K562 (cell line): Measurements from ENCODE around the gene ZNF181. TPM values are rescaled to one million over a fixed set of nuclear protein-coding genes. Genes with fewer than 3 reads are reported as not detected.
A peak's percentile ranks its signal among the peaks of the same experiment; 100 is the strongest.

ENCODE experiments used
- CSDE1 ChIP-seq, 2 experiments: fragments of 450-650 bp; IDR thresholded peaks; 2 replicates each; pipeline ENCODE4 v1.6.1; 2016; ENCODE audit warnings: mild to moderate bottlenecking in 1 of 2
- GATAD2B ChIP-seq: fragments of 450-650 bp; IDR thresholded peaks from 2 replicates; pipeline ENCODE4 v1.6.1; 2017; ENCODE audit warnings: mild to moderate bottlenecking, borderline replicate concordance
- HLTF ChIP-seq: fragments of 450-650 bp; IDR thresholded peaks from 2 replicates; pipeline ENCODE4 v1.6.1; 2016
- ID3 ChIP-seq, 2 experiments: fragments of 250-450 bp in 1 of 2; fragments of 450-650 bp in 1 of 2; sonication (Bioruptor Pico) in 1 of 2; IDR thresholded peaks; 2 replicates each; pipeline versions ENCODE4 v1.6.1 to v1.8.0; 2016 to 2021; ENCODE audit warnings: mild to moderate bottlenecking in 2 of 2, moderate library complexity in 2 of 2, missing compliant biosample characterization in 1 of 2, missing genetic modification characterization in 1 of 2
- KLF6 ChIP-seq: fragments of 250-450 bp; sonication (Bioruptor Pico); IDR thresholded peaks from 2 replicates; pipeline ENCODE4 v1.4.0; 2020; ENCODE audit warnings: mild to moderate bottlenecking, moderate library complexity, borderline replicate concordance
- NFATC3 ChIP-seq: fragments of 450-650 bp; IDR thresholded peaks from 2 replicates; pipeline ENCODE4 v1.6.1; 2017; ENCODE audit warnings: mild to moderate bottlenecking
- POLR2B ChIP-seq: fragments of 450-650 bp; IDR thresholded peaks from 2 replicates; pipeline ENCODE4 v1.6.1; 2018; ENCODE audit warnings: low read depth; ENCODE audit not compliant: partially characterized antibody
- SAFB2 ChIP-seq: fragments of 200-400 bp; formaldehyde crosslinking; IDR thresholded peaks from 2 replicates; pipeline ENCODE4 v1.6.1; 2018; ENCODE audit warnings: borderline replicate concordance, low read length, low read depth, moderate library complexity; ENCODE audit not compliant: severe bottlenecking
- STAT5A ChIP-seq: IDR thresholded peaks from 2 replicates; pipeline ENCODE4 v1.6.1; 2012; ENCODE audit warnings: low read length, inconsistent platforms, borderline replicate concordance
- TEAD2 ChIP-seq: fragments of 450-650 bp; IDR thresholded peaks from 2 replicates; pipeline ENCODE4 v1.6.1; 2016; ENCODE audit warnings: missing genetic modification characterization, control low read depth, missing compliant biosample characterization
- U2AF1 ChIP-seq: fragments of 200-400 bp; formaldehyde crosslinking; optimal IDR thresholded peaks from 2 replicates; pipeline ENCODE3; 2017; ENCODE audit warnings: mild to moderate bottlenecking, low read depth, low read length, moderate library complexity
- ZNF280B ChIP-seq: fragments of 250-450 bp; sonication (Bioruptor Pico); IDR thresholded peaks from 2 replicates; pipeline ENCODE4 v1.5.1; 2021; ENCODE audit warnings: mild to moderate bottlenecking
- ZNF41 ChIP-seq: fragments of 250-450 bp; sonication (Bioruptor Pico); conservative IDR thresholded peaks from 2 replicates; pipeline ENCODE4 v1.4.0; 2020; ENCODE audit warnings: mild to moderate bottlenecking
- ZNF707 ChIP-seq: fragments of 250-450 bp; sonication (Bioruptor Pico); conservative IDR thresholded peaks from 2 replicates; pipeline ENCODE4 v1.8.0; 2022; ENCODE audit warnings: inconsistent platforms, mild to moderate bottlenecking, moderate library complexity
- polyA plus RNA-seq, 8 experiments: library from polyadenylated mRNA; depleted of rRNA in 4 of 8; stranded (reverse) in 5 of 8; unstranded in 3 of 8; fragments of >200 nt; fragmentation: Nextera tagmentation in 2 of 8; fragmentation: Illumina TruSeq in 1 of 8; extraction: Ambion mirVana in 2 of 8; extraction: Trizol in 1 of 8; gene quantifications; 2 replicates each; pipeline versions ENCODE4 v1.2.1 to v1.2.3, GENCODE V29; 2011 to 2014; ENCODE audit warnings: inconsistent platforms in 1 of 8, missing spikeins in 1 of 8
- total RNA-seq, 7 experiments: library from RNA; depleted of rRNA in 6 of 7; stranded (reverse); fragments of >200 nt in 6 of 7; fragmentation: Illumina TruSeq in 2 of 7; extraction: Trizol in 2 of 7; gene quantifications; 2 replicates each; pipeline versions ENCODE4 v1.2.1 to v1.2.3, GENCODE V29; 2011 to 2021; ENCODE audit warnings: low replicate concordance in 1 of 7
- TF ChIP-seq, protein P1 (sequence below): fragments of 250-450 bp; sonication (Bioruptor Pico); IDR thresholded peaks from 2 replicates; pipeline ENCODE4 v1.5.0; 2021
- TF ChIP-seq, protein P2 (sequence below): fragments of 450-650 bp; IDR thresholded peaks from 2 replicates; pipeline ENCODE4 v1.6.1; 2016; ENCODE audit warnings: low read depth

ZNF181 gene
- total and polyA plus RNA-seq, 9 of the 15 experiments (the other 6 are each of a cell fraction or from before 2014, with no cell fraction given): 4.3 to 20.3 (median 12.1) TPM

DNA sequence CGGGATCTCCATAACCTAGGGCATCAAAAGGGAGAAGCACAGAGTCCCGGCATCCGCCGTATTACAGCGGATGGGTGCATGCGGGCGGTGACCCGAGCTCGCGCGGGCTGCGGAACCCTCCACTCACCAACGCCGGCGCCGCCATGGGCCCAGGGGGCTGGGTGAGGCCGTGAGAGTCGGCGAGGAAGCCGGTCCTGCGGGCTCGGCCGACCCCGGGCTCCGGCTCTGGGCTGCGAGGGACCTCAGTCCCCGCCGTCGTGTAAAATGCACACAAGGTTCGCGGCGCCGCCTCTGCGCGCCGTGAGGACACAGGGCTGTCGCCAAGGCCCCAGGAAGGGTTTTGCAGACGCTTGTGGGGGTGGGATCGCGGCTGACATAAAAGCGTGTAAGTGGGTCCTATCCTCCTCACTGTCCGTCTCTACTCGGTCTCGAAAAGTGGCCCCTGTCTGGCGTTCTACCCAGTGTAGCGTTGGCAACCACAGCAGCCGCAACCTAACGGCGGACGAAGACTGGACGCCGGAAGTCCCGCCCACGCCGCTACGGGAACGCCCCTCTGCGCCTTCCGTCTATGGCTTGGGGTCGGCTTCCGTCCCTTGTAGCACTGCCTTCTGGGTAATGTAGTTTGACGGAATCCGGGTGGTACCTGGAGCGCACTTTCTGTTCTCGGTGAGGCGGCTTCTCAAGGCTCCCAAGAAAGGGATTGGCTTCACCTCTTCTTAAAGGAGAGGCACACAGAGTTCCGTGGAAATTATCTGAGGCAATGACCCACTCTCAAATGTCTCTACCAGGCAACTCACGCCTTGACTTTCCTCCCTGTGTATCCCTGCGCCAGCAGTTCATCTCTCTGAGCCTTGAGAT, 38.9 kb downstream of the ZNF181 start, which contains the start of gene ZNF599 (continued):
- TF ChIP-seq, protein P1, sequence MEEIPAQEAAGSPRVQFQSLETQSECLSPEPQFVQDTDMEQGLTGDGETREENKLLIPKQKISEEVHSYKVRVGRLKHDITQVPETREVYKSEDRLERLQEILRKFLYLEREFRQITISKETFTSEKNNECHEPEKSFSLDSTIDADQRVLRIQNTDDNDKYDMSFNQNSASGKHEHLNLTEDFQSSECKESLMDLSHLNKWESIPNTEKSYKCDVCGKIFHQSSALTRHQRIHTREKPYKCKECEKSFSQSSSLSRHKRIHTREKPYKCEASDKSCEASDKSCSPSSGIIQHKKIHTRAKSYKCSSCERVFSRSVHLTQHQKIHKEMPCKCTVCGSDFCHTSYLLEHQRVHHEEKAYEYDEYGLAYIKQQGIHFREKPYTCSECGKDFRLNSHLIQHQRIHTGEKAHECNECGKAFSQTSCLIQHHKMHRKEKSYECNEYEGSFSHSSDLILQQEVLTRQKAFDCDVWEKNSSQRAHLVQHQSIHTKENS (CRISPR knock-in tag): no peak
- TF ChIP-seq TEAD2 (tag) (no peak), ZNF41 (CRISPR knock-in tag) (no peak), KLF6 (no peak), U2AF1 (no peak), ZNF707 (CRISPR knock-in tag) (no peak), ZNF280B (CRISPR knock-in tag) (no peak), NFATC3 (no peak), ID3 (CRISPR knock-in tag; IDR thresholded peaks at IDR 0.05) (no peak), ID3 (tag; IDR thresholded peaks at IDR 0.05) (no peak), POLR2B (no peak), GATAD2B (no peak), CSDE1 (IDR thresholded peaks at IDR 0.05) (no peak), HLTF (no peak), SAFB2 (no peak), STAT5A (no peak)
- TF ChIP-seq, protein P2, sequence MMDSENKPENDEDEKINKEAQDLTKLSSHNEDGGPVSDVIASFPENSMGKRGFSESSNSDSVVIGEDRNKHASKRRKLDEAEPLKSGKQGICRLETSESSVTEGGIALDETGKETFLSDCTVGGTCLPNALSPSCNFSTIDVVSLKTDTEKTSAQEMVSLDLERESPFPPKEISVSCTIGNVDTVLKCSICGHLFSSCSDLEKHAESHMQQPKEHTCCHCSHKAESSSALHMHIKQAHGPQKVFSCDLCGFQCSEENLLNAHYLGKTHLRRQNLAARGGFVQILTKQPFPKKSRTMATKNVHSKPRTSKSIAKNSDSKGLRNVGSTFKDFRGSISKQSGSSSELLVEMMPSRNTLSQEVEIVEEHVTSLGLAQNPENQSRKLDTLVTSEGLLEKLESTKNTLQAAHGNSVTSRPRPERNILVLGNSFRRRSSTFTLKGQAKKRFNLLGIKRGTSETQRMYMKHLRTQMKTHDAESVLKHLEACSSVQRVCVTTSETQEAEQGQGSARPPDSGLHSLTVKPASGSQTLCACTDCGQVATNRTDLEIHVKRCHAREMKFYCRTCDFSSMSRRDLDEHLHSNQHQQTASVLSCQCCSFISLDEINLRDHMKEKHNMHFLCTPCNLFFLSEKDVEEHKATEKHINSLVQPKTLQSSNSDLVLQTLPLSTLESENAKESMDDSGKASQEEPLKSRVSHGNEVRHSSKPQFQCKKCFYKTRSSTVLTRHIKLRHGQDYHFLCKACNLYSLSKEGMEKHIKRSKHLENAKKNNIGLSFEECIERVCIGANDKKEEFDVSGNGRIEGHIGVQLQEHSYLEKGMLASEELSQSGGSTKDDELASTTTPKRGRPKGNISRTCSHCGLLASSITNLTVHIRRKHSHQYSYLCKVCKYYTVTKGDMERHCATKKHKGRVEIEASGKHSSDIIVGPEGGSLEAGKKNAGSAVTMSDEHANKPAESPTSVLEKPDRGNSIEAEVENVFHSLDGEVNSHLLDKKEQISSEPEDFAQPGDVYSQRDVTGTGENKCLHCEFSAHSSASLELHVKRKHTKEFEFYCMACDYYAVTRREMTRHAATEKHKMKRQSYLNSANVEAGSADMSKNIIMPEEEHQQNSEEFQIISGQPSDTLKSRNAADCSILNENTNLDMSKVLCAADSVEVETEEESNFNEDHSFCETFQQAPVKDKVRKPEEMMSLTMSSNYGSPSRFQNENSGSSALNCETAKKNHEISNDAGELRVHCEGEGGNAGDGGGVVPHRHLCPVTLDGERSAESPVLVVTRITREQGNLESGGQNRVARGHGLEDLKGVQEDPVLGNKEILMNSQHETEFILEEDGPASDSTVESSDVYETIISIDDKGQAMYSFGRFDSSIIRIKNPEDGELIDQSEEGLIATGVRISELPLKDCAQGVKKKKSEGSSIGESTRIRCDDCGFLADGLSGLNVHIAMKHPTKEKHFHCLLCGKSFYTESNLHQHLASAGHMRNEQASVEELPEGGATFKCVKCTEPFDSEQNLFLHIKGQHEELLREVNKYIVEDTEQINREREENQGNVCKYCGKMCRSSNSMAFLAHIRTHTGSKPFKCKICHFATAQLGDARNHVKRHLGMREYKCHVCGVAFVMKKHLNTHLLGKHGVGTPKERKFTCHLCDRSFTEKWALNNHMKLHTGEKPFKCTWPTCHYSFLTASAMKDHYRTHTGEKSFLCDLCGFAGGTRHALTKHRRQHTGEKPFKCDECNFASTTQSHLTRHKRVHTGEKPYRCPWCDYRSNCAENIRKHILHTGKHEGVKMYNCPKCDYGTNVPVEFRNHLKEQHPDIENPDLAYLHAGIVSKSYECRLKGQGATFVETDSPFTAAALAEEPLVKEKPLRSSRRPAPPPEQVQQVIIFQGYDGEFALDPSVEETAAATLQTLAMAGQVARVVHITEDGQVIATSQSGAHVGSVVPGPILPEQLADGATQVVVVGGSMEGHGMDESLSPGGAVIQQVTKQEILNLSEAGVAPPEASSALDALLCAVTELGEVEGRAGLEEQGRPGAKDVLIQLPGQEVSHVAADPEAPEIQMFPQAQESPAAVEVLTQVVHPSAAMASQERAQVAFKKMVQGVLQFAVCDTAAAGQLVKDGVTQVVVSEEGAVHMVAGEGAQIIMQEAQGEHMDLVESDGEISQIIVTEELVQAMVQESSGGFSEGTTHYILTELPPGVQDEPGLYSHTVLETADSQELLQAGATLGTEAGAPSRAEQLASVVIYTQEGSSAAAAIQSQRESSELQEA: peak; percentile 92
